Measurements from ENCODE around the gene HS1BP3. TPM values are rescaled to one million over a fixed set of nuclear protein-coding genes. Genes with fewer than 3 reads are reported as not detected.
A peak's percentile ranks its signal among the peaks of the same experiment; 100 is the strongest.

Gene HS1BP3
- total and polyA plus RNA-seq, 9 of the 15 experiments (the other 6 are each of a cell fraction or from before 2014, with no cell fraction given): 0.41 to 8.3 (median 5.9) TPM

DNA sequence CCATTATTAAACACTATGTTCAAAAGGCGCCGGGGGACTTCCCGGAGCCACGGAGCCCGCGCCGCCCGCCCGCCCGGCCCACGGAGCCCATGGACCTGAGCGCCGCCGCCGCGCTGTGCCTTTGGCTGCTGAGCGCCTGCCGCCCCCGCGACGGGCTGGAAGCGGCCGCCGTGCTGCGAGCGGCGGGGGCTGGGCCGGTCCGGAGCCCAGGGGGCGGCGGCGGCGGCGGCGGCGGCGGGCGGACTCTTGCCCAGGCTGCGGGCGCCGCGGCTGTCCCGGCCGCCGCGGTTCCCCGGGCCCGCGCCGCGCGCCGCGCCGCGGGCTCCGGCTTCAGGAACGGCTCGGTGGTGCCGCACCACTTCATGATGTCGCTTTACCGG lies 16.2 kb upstream of the HS1BP3 start (continued):
- no peak for TF ChIP-seq STAT5A (IDR thresholded peaks at IDR 0.05; ENCODE audit: borderline replicate concordance, low read length)
- no peak for TF ChIP-seq HIVEP1 (CRISPR knock-in tag; IDR thresholded peaks at IDR 0.05)
- no peak for TF ChIP-seq RBM22 (IDR thresholded peaks at IDR 0.05; ENCODE audit: low read depth, low read length, poor library complexity, severe bottlenecking)
- TF ChIP-seq, protein P1, sequence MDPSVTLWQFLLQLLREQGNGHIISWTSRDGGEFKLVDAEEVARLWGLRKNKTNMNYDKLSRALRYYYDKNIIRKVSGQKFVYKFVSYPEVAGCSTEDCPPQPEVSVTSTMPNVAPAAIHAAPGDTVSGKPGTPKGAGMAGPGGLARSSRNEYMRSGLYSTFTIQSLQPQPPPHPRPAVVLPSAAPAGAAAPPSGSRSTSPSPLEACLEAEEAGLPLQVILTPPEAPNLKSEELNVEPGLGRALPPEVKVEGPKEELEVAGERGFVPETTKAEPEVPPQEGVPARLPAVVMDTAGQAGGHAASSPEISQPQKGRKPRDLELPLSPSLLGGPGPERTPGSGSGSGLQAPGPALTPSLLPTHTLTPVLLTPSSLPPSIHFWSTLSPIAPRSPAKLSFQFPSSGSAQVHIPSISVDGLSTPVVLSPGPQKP (CRISPR knock-in tag; IDR thresholded peaks at IDR 0.05): no peak

DNA sequence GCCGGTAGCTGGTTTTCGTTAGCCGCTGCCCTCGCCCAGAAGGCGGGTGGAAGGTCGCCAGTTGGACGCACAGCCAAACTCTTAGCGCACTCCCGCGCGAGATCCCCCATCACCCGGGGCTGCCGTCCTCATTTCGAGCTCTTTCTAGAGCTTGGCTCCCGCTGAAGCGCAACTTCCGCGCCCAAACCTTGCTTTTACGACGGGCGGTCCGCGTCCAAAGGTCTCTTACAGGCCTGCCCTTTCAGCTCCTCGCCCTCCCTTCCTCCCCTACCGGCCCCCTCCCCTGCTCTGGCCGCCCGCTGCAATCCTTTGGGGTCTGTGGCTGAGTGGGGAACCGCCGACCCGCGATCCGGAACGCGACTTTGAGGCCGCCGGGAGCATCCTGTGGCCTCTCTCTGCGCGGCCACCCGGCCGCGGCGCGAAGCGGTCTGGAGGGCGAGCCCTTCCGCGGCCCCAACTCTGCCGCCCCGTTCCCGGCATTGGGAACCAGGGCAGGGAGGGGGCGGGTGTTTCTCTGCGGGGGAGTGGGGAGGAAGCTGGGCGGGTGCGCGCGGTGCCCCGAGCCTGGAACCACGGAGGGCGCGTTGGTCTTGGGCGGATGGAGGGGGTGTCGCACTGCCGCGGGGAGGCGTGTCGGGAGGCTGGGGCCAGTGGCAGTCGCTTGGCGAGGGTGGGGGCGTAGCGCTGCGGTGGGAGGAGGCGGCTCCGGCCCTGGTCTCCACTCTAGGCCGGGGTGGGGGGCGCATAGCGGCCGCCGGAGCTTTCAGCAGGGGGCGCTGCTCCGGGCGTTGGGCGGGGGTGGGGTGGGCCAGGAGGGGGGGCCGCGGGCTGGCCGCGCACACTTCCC lies 15.6 kb upstream of the HS1BP3 start, which contains the start of gene GDF7:
Gene GDF7, plus strand, starts transcription at position 841 of the 847 bp plus-strand sequence. CDS start 96 bp downstream, outside the sequence.
- Histone ChIP-seq H3K9me1 (ENCODE audit: control insufficient read depth, insufficient read depth, low read length) (no peaks in the 10 kb centered on the region), H3K9ac (ENCODE audit: insufficient read depth in 1 of 2, low read depth in 2 of 2, low read length in 2 of 2) (no peak within 1 kb of the TSS), H4K20me1 (replicated peaks; ENCODE audit: control insufficient read depth, insufficient read depth, low read length) (peaks cover 4% of the 10 kb centered on the region; the same call in 1 of the 2 replicates), H3K27me3 (ENCODE audit: control insufficient read depth in 2 of 2, insufficient read depth in 2 of 2, low read length in 2 of 2) (peaks cover 29 to 84% of the 10 kb centered on the region in 2 experiments; a peak in 4 of 5 replicates), H3K4me2 (ENCODE audit: insufficient read depth, low read length) (no peak within 1 kb of the TSS), H3K27ac (ENCODE audit: extremely low read depth, low read depth, low read length) (no peak within 1 kb of the TSS), H3K4me3 (no peak within 1 kb of the TSS), H3K79me2 (ENCODE audit: control insufficient read depth, insufficient read depth, low read length) (no peaks in the 10 kb centered on the region), H3K9me3 (replicated peaks; ENCODE audit: control insufficient read depth, insufficient read depth, low read depth, low read length) (no peaks in the 10 kb centered on the region), H3K4me1 (replicated peaks in 1 of 2; ENCODE audit: control insufficient read depth in 2 of 2, insufficient read depth in 2 of 2, low read length in 2 of 2) (peaks cover 0 to 32% of the 10 kb centered on the region in 2 experiments; a peak in 2 of 5 replicates), H2AFZ (ENCODE audit: low read depth, low read length) (no peak within 1 kb of the TSS), H3K36me3 (ENCODE audit: control insufficient read depth, insufficient read depth, low read length) (no peaks in the 10 kb centered on the region)
- ChIA-PET POLR2A (interaction anchor here (0.5 to 0.7 kb wide), 3 partner anchors 9 to 706 kb away, joined by 3 to 4 read pairs (median 3); no protein-coding TSS in a partner anchor), CTCF (ENCODE audit: low intra/inter-chr PET ratio) (no interaction called here)
- intact Hi-C loops (cut with micrococcal nuclease): loop anchor here (10.0 kb wide), 3 partner anchors 118 to 648 kb away; no protein-coding TSS in a partner anchor
- peak; percentile 16; the same call in 1 of the 3 replicates for ATAC-seq
- WGBS (ENCODE audit: insufficient coverage, low coverage, missing lambda C conversion rate): 18% methylated on average over 26 of the region's 86 CpGs
- DNase-seq (ENCODE audit: extremely low read depth in 1 of 4, low spot score in 3 of 4): peak in 3 of 4 experiments; percentile 44 to 68 (median 67)
- FAIRE-seq: no peak
- in situ Hi-C loops (cut with MboI): loop anchor here (25.0 kb wide), 1 partner anchor 596 kb away; no protein-coding TSS in a partner anchor
- no TSS peak for BruUV-seq (replicated peaks)
- TF ChIP-seq TCF7L2 (IDR thresholded peaks at IDR 0.05; ENCODE audit: low read depth, low read length): no peak
- TF ChIP-seq KDM4B (IDR thresholded peaks at IDR 0.05; ENCODE audit: borderline replicate concordance in 2 of 2, low read depth in 1 of 2): no peak
- TF ChIP-seq U2AF2 (optimal IDR thresholded peaks at IDR 0.05; ENCODE audit: low read depth, low read length): no peak
- TF ChIP-seq, protein P2, sequence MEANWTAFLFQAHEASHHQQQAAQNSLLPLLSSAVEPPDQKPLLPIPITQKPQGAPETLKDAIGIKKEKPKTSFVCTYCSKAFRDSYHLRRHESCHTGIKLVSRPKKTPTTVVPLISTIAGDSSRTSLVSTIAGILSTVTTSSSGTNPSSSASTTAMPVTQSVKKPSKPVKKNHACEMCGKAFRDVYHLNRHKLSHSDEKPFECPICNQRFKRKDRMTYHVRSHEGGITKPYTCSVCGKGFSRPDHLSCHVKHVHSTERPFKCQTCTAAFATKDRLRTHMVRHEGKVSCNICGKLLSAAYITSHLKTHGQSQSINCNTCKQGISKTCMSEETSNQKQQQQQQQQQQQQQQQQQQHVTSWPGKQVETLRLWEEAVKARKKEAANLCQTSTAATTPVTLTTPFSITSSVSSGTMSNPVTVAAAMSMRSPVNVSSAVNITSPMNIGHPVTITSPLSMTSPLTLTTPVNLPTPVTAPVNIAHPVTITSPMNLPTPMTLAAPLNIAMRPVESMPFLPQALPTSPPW (CRISPR knock-in tag; IDR thresholded peaks at IDR 0.05): 0 out of 2 replicates have a peak, but pooled peaks have one; percentile 11
- TF ChIP-seq RBM14 (IDR thresholded peaks at IDR 0.05; ENCODE audit: borderline replicate concordance, insufficient read depth, low read depth, low read length): no peak
- TF ChIP-seq SNRNP70 (optimal IDR thresholded peaks at IDR 0.05; ENCODE audit: low read depth, low read length): no peak
- TF ChIP-seq, protein P3, sequence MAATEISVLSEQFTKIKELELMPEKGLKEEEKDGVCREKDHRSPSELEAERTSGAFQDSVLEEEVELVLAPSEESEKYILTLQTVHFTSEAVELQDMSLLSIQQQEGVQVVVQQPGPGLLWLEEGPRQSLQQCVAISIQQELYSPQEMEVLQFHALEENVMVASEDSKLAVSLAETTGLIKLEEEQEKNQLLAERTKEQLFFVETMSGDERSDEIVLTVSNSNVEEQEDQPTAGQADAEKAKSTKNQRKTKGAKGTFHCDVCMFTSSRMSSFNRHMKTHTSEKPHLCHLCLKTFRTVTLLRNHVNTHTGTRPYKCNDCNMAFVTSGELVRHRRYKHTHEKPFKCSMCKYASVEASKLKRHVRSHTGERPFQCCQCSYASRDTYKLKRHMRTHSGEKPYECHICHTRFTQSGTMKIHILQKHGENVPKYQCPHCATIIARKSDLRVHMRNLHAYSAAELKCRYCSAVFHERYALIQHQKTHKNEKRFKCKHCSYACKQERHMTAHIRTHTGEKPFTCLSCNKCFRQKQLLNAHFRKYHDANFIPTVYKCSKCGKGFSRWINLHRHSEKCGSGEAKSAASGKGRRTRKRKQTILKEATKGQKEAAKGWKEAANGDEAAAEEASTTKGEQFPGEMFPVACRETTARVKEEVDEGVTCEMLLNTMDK (IDR thresholded peaks at IDR 0.05; ENCODE audit: borderline replicate concordance, insufficient read depth, low read depth, low read length, poor library complexity, severe bottlenecking): no peak
